Measurements from ENCODE around the gene BICC1.

BICC1 gene

DNA sequence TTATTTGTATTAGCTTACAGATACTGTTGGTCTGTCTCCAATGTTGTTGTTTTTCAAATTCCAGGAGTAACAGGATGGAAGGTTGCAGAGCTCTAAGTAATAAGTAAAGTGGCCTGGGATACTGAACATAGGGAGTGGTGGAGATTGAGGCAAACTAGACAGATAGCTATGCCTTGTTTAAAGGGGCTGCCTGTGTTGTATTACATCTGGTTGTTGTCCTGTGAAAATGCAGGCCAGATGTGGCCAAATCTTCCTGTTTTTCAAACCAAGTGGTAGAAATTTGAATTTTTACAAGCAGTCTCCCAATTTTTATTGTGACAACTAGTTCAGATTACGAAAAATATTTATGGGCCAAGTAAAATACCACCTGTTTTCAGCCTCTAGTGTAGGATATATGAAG is 33.5 kb downstream of the BICC1 start:
- Histone ChIP-seq H3K27ac (ENCODE audit: low read depth, low read length) (no peak overlapping the region), H3K4me1 (ENCODE audit: control insufficient read depth, insufficient read depth, low read length, unreplicated experiment) (peaks cover 8% of the 10 kb centered on the region), H3K79me2 (ENCODE audit: control insufficient read depth, insufficient read depth, low read length, unreplicated experiment) (peaks cover 30% of the 10 kb centered on the region)

DNA sequence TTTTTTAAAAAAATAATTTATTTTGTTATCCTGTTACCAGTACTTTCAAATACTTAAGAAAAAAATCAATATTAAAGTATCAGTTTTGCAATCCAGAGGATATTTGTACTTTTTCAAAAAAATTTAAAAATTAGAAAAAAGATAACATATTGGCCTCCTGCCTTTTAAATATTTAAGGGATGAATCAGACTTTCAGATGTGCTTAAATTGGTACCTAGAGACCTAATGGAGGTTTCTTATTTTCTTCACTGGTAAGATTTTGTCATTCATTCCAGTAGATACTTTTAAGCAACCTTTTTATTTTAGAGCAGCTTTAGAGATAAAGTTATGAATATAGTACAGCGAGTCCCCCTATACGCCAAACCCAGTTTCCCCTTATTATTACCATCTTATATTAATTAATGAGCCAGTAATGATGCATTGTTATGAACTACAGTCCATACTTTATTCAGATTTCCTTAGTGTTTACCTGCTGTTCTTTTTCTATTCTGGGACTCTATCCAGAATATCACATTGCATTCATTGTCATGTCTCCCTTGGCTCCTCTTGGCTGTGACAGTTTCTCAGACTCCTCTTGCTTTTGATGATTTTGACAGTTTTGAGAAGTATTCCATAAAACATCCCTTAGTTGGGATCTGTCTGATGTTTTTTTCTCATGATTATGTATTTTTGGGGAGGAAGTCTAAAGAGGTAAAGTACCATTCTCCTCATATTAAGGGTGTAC is 34.2 kb downstream of the BICC1 start:
- no peaks in the 10 kb centered on the region for H3K27me3 ChIP-seq (ENCODE audit: insufficient read depth, low read length)
- peaks cover 34% of the 10 kb centered on the region for H3K79me2 ChIP-seq (ENCODE audit: control insufficient read depth, insufficient read depth, low read length, unreplicated experiment)
- no peak overlapping the region for H2AFZ ChIP-seq (ENCODE audit: low read length, unreplicated experiment)
- no peak overlapping the region for H3K4me3 ChIP-seq (ENCODE audit: low read depth, low read length)
- H3K4me1 ChIP-seq (ENCODE audit: control insufficient read depth, insufficient read depth, low read length, unreplicated experiment): peaks cover 8% of the 10 kb centered on the region
- H3K27ac ChIP-seq (ENCODE audit: low read depth, low read length): no peak overlapping the region
- no peaks in the 10 kb centered on the region for H3K36me3 ChIP-seq (ENCODE audit: insufficient read depth, low read length)

More for the DNA sequence above, 33.5 kb downstream of the BICC1 start:
- Histone ChIP-seq H3K4me3 (ENCODE audit: low read depth, low read length) (no peak overlapping the region), H3K27me3 (ENCODE audit: insufficient read depth, low read length) (no peaks in the 10 kb centered on the region), H3K36me3 (ENCODE audit: insufficient read depth, low read length) (no peaks in the 10 kb centered on the region), H2AFZ (ENCODE audit: low read length, unreplicated experiment) (no peak overlapping the region)

DNA sequence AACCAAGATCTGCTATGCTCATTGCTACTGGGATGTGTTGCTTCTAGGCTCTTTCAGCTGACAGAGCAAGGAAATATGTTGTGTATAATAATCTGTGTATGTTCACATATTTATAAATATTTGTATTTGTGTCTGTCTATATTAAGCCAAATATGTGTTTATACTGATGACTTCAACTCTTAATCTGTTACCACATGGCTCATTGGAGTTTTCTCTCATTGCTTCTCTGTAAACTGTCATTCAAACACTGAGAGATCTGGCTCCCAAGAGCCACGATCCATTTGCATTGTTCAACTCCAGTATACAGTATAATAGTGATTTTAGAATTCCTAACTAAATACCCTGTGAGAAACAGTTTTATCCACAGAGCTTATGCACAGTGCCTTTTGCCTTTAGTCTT is 35.3 kb downstream of the BICC1 start:
- Histone ChIP-seq H3K4me3 (ENCODE audit: low read depth, low read length) (no peak overlapping the region), H3K4me1 (ENCODE audit: control insufficient read depth, insufficient read depth, low read length, unreplicated experiment) (peaks cover 8% of the 10 kb centered on the region), H2AFZ (ENCODE audit: low read length, unreplicated experiment) (no peak overlapping the region), H3K79me2 (ENCODE audit: control insufficient read depth, insufficient read depth, low read length, unreplicated experiment) (peaks cover 35% of the 10 kb centered on the region), H3K27me3 (ENCODE audit: insufficient read depth, low read length) (no peaks in the 10 kb centered on the region), H3K36me3 (ENCODE audit: insufficient read depth, low read length) (no peaks in the 10 kb centered on the region), H3K27ac (ENCODE audit: low read depth, low read length) (no peak overlapping the region)

DNA sequence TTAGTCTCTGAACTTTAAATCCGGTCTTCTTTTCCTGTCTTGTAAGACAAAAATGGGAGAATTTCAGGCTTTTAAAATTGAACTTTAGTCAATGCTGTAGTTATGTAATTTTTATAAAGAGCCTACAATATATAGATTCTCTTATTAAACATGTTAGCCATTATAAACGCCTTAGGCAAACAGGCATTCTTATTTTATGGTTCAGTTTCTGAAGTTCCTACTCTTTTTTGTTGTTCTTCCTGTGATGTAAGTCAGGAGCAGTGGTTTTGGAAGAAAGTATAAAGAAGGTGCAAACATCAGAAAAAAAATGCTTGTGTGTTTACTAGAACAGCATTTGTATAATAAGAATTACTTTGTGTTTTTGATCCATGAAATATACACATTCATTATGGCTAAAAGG is 41.6 kb downstream of the BICC1 start:
- no peaks in the 10 kb centered on the region for H3K27me3 ChIP-seq (ENCODE audit: insufficient read depth, low read length)
- H3K79me2 ChIP-seq (ENCODE audit: control insufficient read depth, insufficient read depth, low read length, unreplicated experiment): peaks cover 38% of the 10 kb centered on the region
- H2AFZ ChIP-seq (ENCODE audit: low read length, unreplicated experiment): no peak overlapping the region
- H3K27ac ChIP-seq (ENCODE audit: low read depth, low read length): no peak overlapping the region
- H3K36me3 ChIP-seq (ENCODE audit: insufficient read depth, low read length): 0 out of 2 replicates have a peak, but pooled peaks cover 6% of the 10 kb centered on the region
- H3K4me3 ChIP-seq (ENCODE audit: low read depth, low read length): no peak overlapping the region
- no peaks in the 10 kb centered on the region for H3K4me1 ChIP-seq (ENCODE audit: control insufficient read depth, insufficient read depth, low read length, unreplicated experiment)

DNA sequence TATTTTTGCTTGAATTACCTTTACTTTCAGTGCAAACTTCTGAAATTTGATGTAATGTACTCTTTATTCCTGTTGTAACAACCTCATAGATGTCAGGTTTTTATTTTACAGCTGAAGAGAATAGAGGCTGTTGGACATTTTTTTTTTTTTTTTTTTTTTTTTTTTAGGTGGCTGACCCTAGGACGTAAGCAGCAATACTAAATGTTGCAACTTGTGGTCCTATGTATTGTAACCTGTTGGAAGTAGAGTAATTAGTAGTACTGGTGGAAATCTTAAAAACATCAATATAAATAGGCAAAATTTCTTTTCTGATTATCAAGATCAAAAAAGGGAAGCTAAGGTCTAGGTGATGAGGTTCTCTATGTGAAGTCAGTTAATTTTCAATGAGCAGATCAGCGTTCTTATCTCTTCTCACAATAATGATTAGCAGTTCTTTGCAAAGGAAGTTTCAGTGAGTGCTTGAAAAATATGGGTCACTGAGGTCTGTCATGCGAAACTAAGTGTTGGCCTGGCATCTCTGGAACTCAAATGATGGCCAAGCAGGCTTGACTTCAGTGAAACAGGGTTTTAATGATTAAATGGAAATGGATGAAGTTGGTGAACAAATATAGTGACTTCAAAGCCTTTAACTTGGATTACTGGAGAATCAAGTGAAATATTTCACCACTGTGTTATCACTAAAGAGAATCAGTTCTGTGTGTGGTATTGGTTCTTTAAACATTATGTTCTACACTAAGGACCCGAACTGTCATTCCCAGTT is 42.7 kb downstream of the BICC1 start:
- Histone ChIP-seq H3K4me1 (ENCODE audit: control insufficient read depth, insufficient read depth, low read length, unreplicated experiment) (no peaks in the 10 kb centered on the region), H3K27me3 (ENCODE audit: insufficient read depth, low read length) (no peaks in the 10 kb centered on the region), H3K27ac (ENCODE audit: low read depth, low read length) (no peak overlapping the region), H2AFZ (ENCODE audit: low read length, unreplicated experiment) (no peak overlapping the region), H3K36me3 (ENCODE audit: insufficient read depth, low read length) (0 out of 2 replicates have a peak, but pooled peaks cover 6% of the 10 kb centered on the region), H3K79me2 (ENCODE audit: control insufficient read depth, insufficient read depth, low read length, unreplicated experiment) (peaks cover 47% of the 10 kb centered on the region), H3K4me3 (ENCODE audit: low read depth, low read length) (no peak overlapping the region)

DNA sequence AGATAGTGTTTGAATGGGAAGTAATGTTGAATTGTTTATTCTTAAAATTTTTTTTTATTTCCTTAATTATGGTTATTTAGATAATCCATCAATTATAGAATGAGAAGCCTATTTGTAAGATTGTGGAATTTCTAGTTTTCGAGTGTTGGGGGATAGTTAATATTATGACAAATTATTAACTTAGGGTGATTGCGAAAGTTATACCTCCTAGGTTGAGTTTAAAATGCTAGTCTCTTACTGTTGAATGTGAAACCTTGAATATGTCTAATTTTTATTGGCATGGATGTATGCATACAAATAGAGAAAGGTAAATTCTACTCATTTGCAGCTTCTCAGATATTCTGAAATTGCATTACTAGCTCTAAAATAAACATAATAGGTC is 43.2 kb downstream of the BICC1 start:
- H3K4me3 ChIP-seq (ENCODE audit: low read depth, low read length): no peak overlapping the region
- no peaks in the 10 kb centered on the region for H3K4me1 ChIP-seq (ENCODE audit: control insufficient read depth, insufficient read depth, low read length, unreplicated experiment)
- H3K36me3 ChIP-seq (ENCODE audit: insufficient read depth, low read length): 0 out of 2 replicates have a peak, but pooled peaks cover 6% of the 10 kb centered on the region
- H3K79me2 ChIP-seq (ENCODE audit: control insufficient read depth, insufficient read depth, low read length, unreplicated experiment): peaks cover 48% of the 10 kb centered on the region
- no peak overlapping the region for H3K27ac ChIP-seq (ENCODE audit: low read depth, low read length)
- H3K27me3 ChIP-seq (ENCODE audit: insufficient read depth, low read length): no peaks in the 10 kb centered on the region
- no peak overlapping the region for H2AFZ ChIP-seq (ENCODE audit: low read length, unreplicated experiment)

DNA sequence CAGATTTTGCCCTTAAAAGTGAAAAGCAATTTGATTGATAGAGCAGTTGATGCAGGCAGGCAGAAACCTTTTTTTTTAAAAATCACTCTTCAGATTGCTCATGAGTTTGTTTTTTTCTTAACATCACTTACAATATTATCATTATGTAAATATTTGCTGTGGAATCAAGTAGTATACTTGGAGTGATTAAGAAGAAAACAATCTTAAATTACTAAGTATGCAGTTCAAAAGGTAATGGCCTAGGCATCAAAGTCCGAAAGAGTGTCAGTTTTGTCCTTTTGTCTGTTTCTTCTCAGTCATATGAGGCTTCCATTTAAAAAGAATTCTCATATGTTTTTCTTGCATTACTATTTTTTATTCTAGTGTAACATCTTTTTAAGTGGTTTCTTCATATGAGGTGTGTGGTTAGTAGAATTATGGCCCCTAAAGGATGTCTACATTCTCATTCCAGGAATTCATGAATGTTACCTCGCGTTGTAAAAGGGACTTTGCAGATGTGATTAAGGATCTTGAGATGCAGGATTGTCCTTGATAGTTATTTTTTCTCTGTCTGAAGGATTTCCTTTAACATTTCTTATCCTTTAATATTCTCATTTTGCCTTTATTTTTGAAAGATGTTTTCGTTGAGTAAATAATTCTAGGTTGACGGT is 44.0 kb downstream of the BICC1 start:
- Histone ChIP-seq H3K27ac (ENCODE audit: low read depth, low read length) (no peak overlapping the region), H3K4me1 (ENCODE audit: control insufficient read depth, insufficient read depth, low read length, unreplicated experiment) (no peaks in the 10 kb centered on the region), H3K79me2 (ENCODE audit: control insufficient read depth, insufficient read depth, low read length, unreplicated experiment) (peaks cover 49% of the 10 kb centered on the region), H3K4me3 (ENCODE audit: low read depth, low read length) (no peak overlapping the region), H2AFZ (ENCODE audit: low read length, unreplicated experiment) (no peak overlapping the region), H3K36me3 (ENCODE audit: insufficient read depth, low read length) (0 out of 2 replicates have a peak, but pooled peaks cover 6% of the 10 kb centered on the region), H3K27me3 (ENCODE audit: insufficient read depth, low read length) (no peaks in the 10 kb centered on the region)

DNA sequence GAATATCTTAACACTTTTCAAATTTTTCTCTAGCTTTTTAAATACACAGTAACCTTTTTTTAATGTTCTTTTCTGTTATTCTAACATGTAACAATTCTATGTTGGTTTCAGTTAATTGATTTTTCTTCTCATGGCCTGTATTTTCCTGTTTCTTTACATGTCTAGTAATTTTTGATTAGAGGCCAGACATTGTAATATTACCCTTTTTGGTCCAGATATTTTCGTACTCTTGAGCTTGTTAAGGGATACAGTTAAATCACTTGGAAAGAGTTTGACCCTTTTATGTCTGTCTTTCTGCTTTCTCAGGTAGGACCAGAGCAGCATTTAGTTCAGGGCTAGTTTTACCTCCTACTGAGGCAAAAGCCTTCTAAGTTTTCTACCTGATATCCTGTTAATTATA is 45.0 kb downstream of the BICC1 start:
- Histone ChIP-seq H3K4me1 (ENCODE audit: control insufficient read depth, insufficient read depth, low read length, unreplicated experiment) (no peaks in the 10 kb centered on the region), H3K36me3 (ENCODE audit: insufficient read depth, low read length) (peaks cover 14% of the 10 kb centered on the region; the same call in 1 of the 2 replicates), H3K27ac (ENCODE audit: low read depth, low read length) (no peak overlapping the region), H3K27me3 (ENCODE audit: insufficient read depth, low read length) (no peaks in the 10 kb centered on the region), H3K4me3 (ENCODE audit: low read depth, low read length) (no peak overlapping the region), H2AFZ (ENCODE audit: low read length, unreplicated experiment) (no peak overlapping the region), H3K79me2 (ENCODE audit: control insufficient read depth, insufficient read depth, low read length, unreplicated experiment) (peaks cover 56% of the 10 kb centered on the region)

DNA sequence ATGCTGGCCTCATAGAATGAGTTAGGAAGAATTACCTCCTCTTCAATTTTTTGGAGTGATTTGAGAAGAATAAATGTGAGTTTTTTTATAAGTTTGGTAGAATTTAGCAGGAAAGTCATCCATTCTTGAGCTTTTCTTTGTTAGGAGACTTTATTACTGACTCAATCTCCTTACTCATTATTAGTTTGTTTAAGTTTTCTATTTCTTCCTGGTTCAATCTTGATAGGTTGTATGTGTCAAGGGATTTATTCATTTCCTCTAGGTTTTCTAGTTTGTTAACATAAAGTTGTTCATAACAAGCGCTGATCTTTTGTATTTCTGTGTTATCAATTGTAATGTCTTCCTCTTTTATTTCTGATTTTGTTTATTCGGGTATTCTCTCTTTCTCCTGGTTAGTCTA is 47.4 kb downstream of the BICC1 start:
- no peaks in the 10 kb centered on the region for H3K4me1 ChIP-seq (ENCODE audit: control insufficient read depth, insufficient read depth, low read length, unreplicated experiment)
- no peak overlapping the region for H2AFZ ChIP-seq (ENCODE audit: low read length, unreplicated experiment)
- H3K36me3 ChIP-seq (ENCODE audit: insufficient read depth, low read length): peaks cover 15% of the 10 kb centered on the region; the same call in 1 of the 2 replicates
- H3K27me3 ChIP-seq (ENCODE audit: insufficient read depth, low read length): no peaks in the 10 kb centered on the region
- no peak overlapping the region for H3K4me3 ChIP-seq (ENCODE audit: low read depth, low read length)
- peaks cover 57% of the 10 kb centered on the region for H3K79me2 ChIP-seq (ENCODE audit: control insufficient read depth, insufficient read depth, low read length, unreplicated experiment)
- H3K27ac ChIP-seq (ENCODE audit: low read depth, low read length): no peak overlapping the region

DNA sequence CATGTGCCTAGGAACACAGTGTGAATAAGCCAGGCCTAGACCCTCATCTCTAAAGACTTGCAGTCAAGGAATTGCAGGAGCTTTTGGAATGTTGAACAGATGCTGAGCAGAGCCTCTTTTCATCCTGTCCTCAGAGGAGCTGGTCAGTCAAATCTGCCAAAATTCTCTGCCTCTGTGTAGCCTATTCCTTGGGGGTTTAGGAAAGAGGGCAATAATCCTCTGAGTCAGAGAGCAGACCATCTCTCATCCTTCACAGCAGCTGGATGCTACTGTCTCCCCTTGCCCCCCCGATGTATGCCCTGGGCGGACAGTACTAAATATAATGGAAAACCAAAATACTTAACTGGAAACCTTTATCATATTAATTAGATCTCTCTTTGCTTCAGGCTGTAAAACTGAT is 52.6 kb downstream of the BICC1 start:
- peaks cover 9% of the 10 kb centered on the region; the same call in 1 of the 2 replicates for H3K36me3 ChIP-seq (ENCODE audit: insufficient read depth, low read length)
- H2AFZ ChIP-seq (ENCODE audit: low read length, unreplicated experiment): no peak overlapping the region
- H3K4me3 ChIP-seq (ENCODE audit: low read depth, low read length): no peak overlapping the region
- peaks cover 39% of the 10 kb centered on the region for H3K79me2 ChIP-seq (ENCODE audit: control insufficient read depth, insufficient read depth, low read length, unreplicated experiment)
- no peaks in the 10 kb centered on the region for H3K27me3 ChIP-seq (ENCODE audit: insufficient read depth, low read length)
- no peaks in the 10 kb centered on the region for H3K4me1 ChIP-seq (ENCODE audit: control insufficient read depth, insufficient read depth, low read length, unreplicated experiment)
- no peak overlapping the region for H3K27ac ChIP-seq (ENCODE audit: low read depth, low read length)
